HEK293 (cell line): ENCODE results near the gene KRT17.

Source experiments
- CTCF ChIA-PET: fragments of 350-600 bp; formaldehyde crosslinking; extraction: SDS; loops from one replicate; lab custom pipeline; 2021; ENCODE audit warnings: antibody characterized with exemption; lab: Yijun Ruan, JAX
- POLR2A ChIA-PET: fragments of 300-600 bp; formaldehyde crosslinking; extraction: SDS; loops from one replicate; lab custom pipeline; 2020; ENCODE audit warnings: antibody characterized with exemption, inconsistent platforms; lab: Yijun Ruan, JAX
- H3K27ac ChIP-seq: fragments of 200-500 bp; sonication (Bioruptor generic); 2 replicates; pipeline ENCODE4 v1.5.1; 2014; ENCODE audit warnings: low read depth, low read length, control low read depth, inconsistent platforms; ENCODE audit errors: extremely low read depth
- H3K36me3 ChIP-seq, 2 experiments: fragments of 200-500 bp in 1 of 2; sonication (Bioruptor generic) in 1 of 2; 1 replicate in 1 of 2; 2 replicates in 1 of 2; pipeline ENCODE4 v1.5.1; 2014 to 2017; ENCODE audit warnings: inconsistent platforms in 2 of 2, low read length in 2 of 2; ENCODE audit not compliant: control insufficient read depth in 2 of 2, insufficient read depth in 1 of 2
- H3K4me1 ChIP-seq: fragments of 200-500 bp; sonication (Bioruptor generic); 2 replicates; pipeline ENCODE4 v1.5.1; 2014; ENCODE audit warnings: mild to moderate bottlenecking, low read length, inconsistent platforms; ENCODE audit not compliant: control insufficient read depth, insufficient read depth
- H3K4me3 ChIP-seq: 2 replicates; pipeline ENCODE4 v1.5.1; 2011; ENCODE audit warnings: low read depth, mild to moderate bottlenecking, control low read depth, low read length, moderate library complexity
- H3K9me3 ChIP-seq: fragments of 200-500 bp; sonication (Bioruptor generic); 2 replicates; pipeline ENCODE4 v1.5.1; 2014; ENCODE audit warnings: low read depth, low read length, inconsistent platforms; ENCODE audit not compliant: control insufficient read depth, insufficient read depth
- BCL11A ChIP-seq: fragments of 450-650 bp; formaldehyde crosslinking; IDR thresholded peaks from 2 replicates; pipeline ENCODE4 v1.5.1; 2016; ENCODE audit warnings: low read depth, missing biosample characterization, missing genetic modification characterization
- FEZF1 ChIP-seq: fragments of 450-650 bp; formaldehyde crosslinking; IDR thresholded peaks from 2 replicates; pipeline ENCODE4 v1.5.1; 2016; ENCODE audit warnings: missing biosample characterization, missing genetic modification characterization
- GLIS2 ChIP-seq: fragments of 450-650 bp; formaldehyde crosslinking; IDR thresholded peaks from 2 replicates; pipeline ENCODE4 v1.5.1; 2016; ENCODE audit warnings: missing biosample characterization, missing genetic modification characterization
- HOXD13 ChIP-seq: sonication (generic); formaldehyde crosslinking; IDR thresholded peaks from 2 replicates; pipeline ENCODE4 v1.8.0; 2022; ENCODE audit warnings: missing genetic modification reagents, borderline replicate concordance
- KLF1 ChIP-seq: fragments of 450-650 bp; formaldehyde crosslinking; IDR thresholded peaks from 2 replicates; pipeline ENCODE4 v1.5.1; 2016; ENCODE audit warnings: missing biosample characterization, missing genetic modification characterization
- PATZ1 ChIP-seq: fragments of 450-650 bp; formaldehyde crosslinking; IDR thresholded peaks from 2 replicates; pipeline ENCODE4 v1.5.1; 2016; ENCODE audit warnings: missing biosample characterization, missing genetic modification characterization
- PRDM4 ChIP-seq: fragments of 450-650 bp; formaldehyde crosslinking; IDR thresholded peaks from 2 replicates; pipeline ENCODE4 v1.5.1; 2017; ENCODE audit warnings: missing biosample characterization, missing genetic modification characterization
- TCF7L2 ChIP-seq: IDR thresholded peaks from 2 replicates; pipeline ENCODE4 v1.6.1; 2011; ENCODE audit warnings: low read depth, mild to moderate bottlenecking, inconsistent platforms, low read length, moderate library complexity, borderline replicate concordance
- ZBTB20 ChIP-seq: fragments of 450-650 bp; formaldehyde crosslinking; IDR thresholded peaks from 2 replicates; pipeline ENCODE4 v1.5.1; 2016; ENCODE audit warnings: missing biosample characterization, missing genetic modification characterization
- ZBTB48 ChIP-seq: fragments of 450-650 bp; formaldehyde crosslinking; IDR thresholded peaks from 2 replicates; pipeline ENCODE4 v1.5.1; 2016; ENCODE audit warnings: missing biosample characterization, missing genetic modification characterization
- ZNF10 ChIP-seq: fragments of 450-650 bp; formaldehyde crosslinking; IDR thresholded peaks from 2 replicates; pipeline ENCODE4 v1.5.1; 2017; ENCODE audit warnings: missing biosample characterization, missing genetic modification characterization
- ZNF114 ChIP-seq: fragments of 450-650 bp; formaldehyde crosslinking; IDR thresholded peaks from 2 replicates; pipeline ENCODE4 v1.5.0; 2017; ENCODE audit warnings: missing biosample characterization, missing genetic modification characterization
- ZNF274 ChIP-seq, 2 experiments: fragments of 200-500 bp in 1 of 2; fragments of 450-650 bp in 1 of 2; sonication (Bioruptor generic) in 1 of 2; formaldehyde crosslinking in 1 of 2; IDR thresholded peaks; 2 replicates each; pipeline versions ENCODE4 v1.5.1 to v1.6.1; 2014 to 2016; ENCODE audit warnings: borderline replicate concordance in 1 of 2, inconsistent platforms in 1 of 2, low read length in 1 of 2, missing biosample characterization in 1 of 2, missing genetic modification characterization in 1 of 2
- ZNF354C ChIP-seq: fragments of 450-650 bp; formaldehyde crosslinking; IDR thresholded peaks from 2 replicates; pipeline ENCODE4 v1.5.1; 2016; ENCODE audit warnings: missing biosample characterization, missing genetic modification characterization, low read depth, borderline replicate concordance
- ZNF394 ChIP-seq: fragments of 450-650 bp; formaldehyde crosslinking; IDR thresholded peaks from 2 replicates; pipeline ENCODE4 v1.5.1; 2016; ENCODE audit warnings: missing biosample characterization, missing genetic modification characterization, mild to moderate bottlenecking, moderate library complexity, borderline replicate concordance
- ZNF561 ChIP-seq: fragments of 450-650 bp; IDR thresholded peaks from 2 replicates; pipeline ENCODE4 v1.5.1; 2018; ENCODE audit warnings: missing biosample characterization, missing genetic modification characterization, borderline replicate concordance
- ZNF600 ChIP-seq: fragments of 450-650 bp; formaldehyde crosslinking; IDR thresholded peaks from 2 replicates; pipeline ENCODE4 v1.5.1; 2016; ENCODE audit warnings: missing biosample characterization, missing genetic modification characterization
- ZNF658 ChIP-seq: fragments of 450-650 bp; formaldehyde crosslinking; IDR thresholded peaks from 2 replicates; pipeline ENCODE4; 2016; ENCODE audit warnings: missing biosample characterization, missing genetic modification characterization
- ZSCAN4 ChIP-seq: fragments of 450-650 bp; formaldehyde crosslinking; IDR thresholded peaks from 2 replicates; pipeline ENCODE4 v1.5.1; 2017; ENCODE audit warnings: missing biosample characterization, missing genetic modification characterization

The KRT17 gene

GRCh38 chr17:41635121-41636097 is 11.0 kb upstream of the KRT17 start:
- H3K4me1 ChIP-seq = no peaks in the 10 kb centered on the region
- TF ChIP-seq ZNF114 (tag by site-specific recombination) (no peak), FEZF1 (tag by site-specific recombination) (peak; percentile 44; the same call in 1 of the 2 replicates), HOXD13 (no peak), ZNF394 (tag by site-specific recombination) (no peak), GLIS2 (tag by site-specific recombination) (0 out of 2 replicates have a peak, but pooled peaks have one; percentile 9), ZNF274 (IDR thresholded peaks at IDR 0.05; ENCODE audit: low read length) (no peak), ZNF274 (tag by site-specific recombination; IDR thresholded peaks at IDR 0.05; ENCODE audit: borderline replicate concordance) (no peak), ZNF600 (tag by site-specific recombination) (peak; percentile 71)
- TF ChIP-seq, all 188 proteins: peak for 3
- ChIA-PET POLR2A (interaction anchor here (0.6 to 1.6 kb wide), 3 partner anchors 53 to 298 kb away, joined by 3 to 7 read pairs (median 5); partner anchors contain the start of gene EIF1), CTCF (interaction anchor here (0.5 to 3.2 kb wide), 5 partner anchors 13 to 117 kb away, joined by 3 to 21 read pairs (median 4); partner anchors contain the start of gene KRT15)
- Histone ChIP-seq H3K36me3 (no peaks in the 10 kb centered on the region), H3K4me3 (no peak overlapping the region), H3K9me3 (no peaks in the 10 kb centered on the region), H3K27ac (no peak overlapping the region)

- ChIA-PET POLR2A (interaction anchor here (0.6 to 1.6 kb wide), 2 partner anchors 54 to 299 kb away, joined by 5 to 7 read pairs; partner anchors contain the start of gene EIF1), CTCF (interaction anchor here (1.2 to 3.2 kb wide), 4 partner anchors 13 to 85 kb away, joined by 3 to 21 read pairs (median 6); no protein-coding TSS in a partner anchor)
- Histone ChIP-seq H3K27ac (no peak overlapping the region), H3K36me3 (no peaks in the 10 kb centered on the region), H3K4me1 (no peaks in the 10 kb centered on the region), H3K4me3 (no peak overlapping the region), H3K9me3 (no peaks in the 10 kb centered on the region)
- TF ChIP-seq ZBTB48 (tag by site-specific recombination) = no peak
- TF ChIP-seq BCL11A (tag by site-specific recombination) = no peak
- no peak for TF ChIP-seq TCF7L2
- TF ChIP-seq ZBTB20 (tag by site-specific recombination) = peak; percentile 43; the same call in 1 of the 2 replicates
- no peak for TF ChIP-seq ZNF10 (tag by site-specific recombination)
- TF ChIP-seq PRDM4 (tag by site-specific recombination) = no peak
These were observed 10.3 kb upstream of the KRT17 start for GRCh38 chr17:41634639-41635038.

- Histone ChIP-seq H3K4me3 (no peak overlapping the region), H3K9me3 (no peaks in the 10 kb centered on the region), H3K4me1 (no peaks in the 10 kb centered on the region), H3K36me3 (no peaks in the 10 kb centered on the region), H3K27ac (no peak overlapping the region)
- ChIA-PET POLR2A (no interaction called here), CTCF (interaction anchor here (3.2 kb wide), 1 partner anchor 14 kb away, joined by 21 read pairs; no protein-coding TSS in a partner anchor)
- TF ChIP-seq KLF1 (tag by site-specific recombination) (0 out of 2 replicates have a peak, but pooled peaks have one; percentile 22), PATZ1 (0 out of 2 replicates have a peak, but pooled peaks have one; percentile 14), ZNF561 (tag by site-specific recombination) (no peak), GLIS2 (tag by site-specific recombination) (peak; percentile 56), ZNF354C (no peak), ZSCAN4 (tag by site-specific recombination) (peak; percentile 87), ZNF658 (tag by site-specific recombination) (0 out of 2 replicates have a peak, but pooled peaks have one; percentile 34)
These were observed 9.3 kb upstream of the KRT17 start for GRCh38 chr17:41633556-41634199.
